NCI-H460 (cell line): ENCODE data around the gene FBXL12. TPM values are rescaled to one million over a fixed set of nuclear protein-coding genes. Genes with fewer than 3 reads are reported as not detected.
"Not testable (repeated sequence)": the region's sequence is repeated elsewhere in the genome, so short reads cannot be mapped to it uniquely, and the experiment has no call there.

Experiments used
- DNase-seq: peaks from one replicate; pipeline ENCODE4 v3.0.0-alpha.2; 2016; ENCODE audit warnings: low read depth; ENCODE audit errors: extremely low read depth
- total RNA-seq: library from RNA; depleted of rRNA; stranded (reverse); fragments of >200 nt; shearing (Covaris generic); gene quantifications from 2 replicates; pipeline ENCODE4 v1.2.3, GENCODE V29; 2014

FBXL12 gene
- total RNA-seq, 1 experiment from 2014 or later, result 13.9 TPM

- DNase-seq, result no peak
Measured at GRCh38 chr19:9839415-9839814, 20.5 kb upstream of the FBXL12 start.

DNA sequence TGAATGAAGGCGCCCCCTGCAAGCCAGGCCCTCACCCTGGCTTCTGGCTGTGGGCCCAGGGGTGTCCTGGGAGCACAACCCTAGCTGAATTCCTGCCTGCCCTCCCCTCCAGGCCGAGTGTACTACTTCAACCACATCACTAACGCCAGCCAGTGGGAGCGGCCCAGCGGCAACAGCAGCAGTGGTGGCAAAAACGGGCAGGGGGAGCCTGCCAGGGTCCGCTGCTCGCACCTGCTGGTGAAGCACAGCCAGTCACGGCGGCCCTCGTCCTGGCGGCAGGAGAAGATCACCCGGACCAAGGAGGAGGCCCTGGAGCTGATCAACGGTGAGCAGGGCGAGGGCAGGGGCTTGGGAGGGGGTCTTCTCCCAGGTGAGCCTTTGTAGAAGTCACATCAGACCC lies 19.4 kb upstream of the FBXL12 start:
- no peak for DNase-seq

DNA sequence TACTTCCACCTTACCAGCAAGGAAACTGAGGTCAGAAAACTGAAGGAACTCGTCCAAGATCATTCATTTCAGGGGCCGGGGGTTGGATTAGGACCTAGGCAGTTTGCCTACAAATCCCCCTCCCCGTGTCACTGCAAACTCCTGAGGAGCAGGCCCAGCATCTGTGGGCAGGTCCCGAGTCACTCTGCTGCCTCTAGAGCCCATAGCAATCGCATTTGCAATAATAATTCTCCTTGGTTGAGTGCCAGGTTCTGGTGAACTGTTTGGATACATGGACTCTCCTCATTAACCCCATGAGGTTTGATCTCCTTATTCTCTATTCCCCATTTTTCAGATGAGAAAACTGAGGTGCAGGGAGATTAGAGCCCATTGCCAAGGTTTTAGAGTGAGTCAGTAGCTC lies 17.1 kb upstream of the FBXL12 start:
- DNase-seq, result no peak

DNA sequence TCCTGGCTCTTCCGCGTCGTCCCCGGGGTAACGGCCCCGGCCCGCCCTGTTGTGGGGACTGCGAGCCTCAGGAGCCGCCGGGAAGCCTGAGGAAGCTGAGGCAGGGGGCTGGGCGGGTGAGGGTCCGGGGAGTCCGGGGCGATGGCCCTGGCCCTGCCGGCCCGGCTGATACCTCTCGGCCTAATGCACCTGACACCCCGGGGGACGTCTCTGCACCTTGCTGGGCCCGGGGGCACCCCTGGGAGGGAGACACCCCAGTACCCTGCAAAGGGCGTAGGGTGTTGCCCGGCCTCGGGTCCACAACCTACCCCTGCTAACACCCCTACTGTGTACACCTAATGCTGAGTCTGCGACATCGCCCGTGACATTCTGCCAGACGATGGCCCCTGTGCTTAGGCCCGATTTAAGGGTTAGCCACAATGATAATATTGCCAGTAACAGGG lies 16.6 kb upstream of the FBXL12 start:
- no peak for DNase-seq

DNA sequence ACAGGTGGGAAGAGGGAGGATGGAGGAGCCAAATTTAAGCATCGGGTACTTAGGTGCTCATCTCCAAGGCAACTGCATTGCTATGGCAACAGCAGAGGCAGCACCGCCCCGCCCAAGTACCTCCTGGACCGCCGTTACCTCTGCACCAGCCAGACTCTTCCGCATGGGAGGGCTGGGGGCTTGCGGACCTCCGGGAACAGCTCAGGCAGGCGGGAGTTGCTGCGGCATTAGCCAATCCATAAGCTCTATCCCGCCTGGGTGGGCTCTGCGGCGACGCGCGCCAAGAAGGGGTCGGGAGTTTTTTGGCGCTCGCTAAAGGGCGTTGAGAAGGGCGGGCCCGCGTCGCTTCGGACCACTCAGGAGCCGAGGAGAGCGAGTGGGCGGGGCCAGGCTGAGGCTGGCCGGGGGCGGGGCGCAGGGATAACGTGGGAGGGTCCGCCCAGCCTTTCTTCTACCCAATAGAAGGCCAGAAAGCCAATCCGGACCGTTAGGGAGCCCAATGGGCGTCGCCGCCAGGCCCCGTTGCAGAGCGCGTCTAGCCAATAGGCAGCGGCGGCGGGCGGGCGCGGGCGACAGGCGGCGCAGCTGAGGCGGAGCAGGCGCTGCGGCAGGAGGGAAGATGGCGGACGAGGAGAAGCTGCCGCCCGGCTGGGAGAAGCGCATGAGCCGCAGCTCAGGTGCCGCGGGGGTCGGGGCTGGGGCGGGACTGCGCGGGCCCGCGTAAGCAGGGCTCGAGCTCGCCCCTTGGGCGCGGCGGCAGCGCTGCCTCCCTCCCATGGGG lies 16.0 kb upstream of the FBXL12 start, which contains the start of gene PIN1:
Gene PIN1, plus strand, starts transcription at position 593 of the 781 bp plus-strand sequence. Its CDS starts 27 bp downstream, at position 620.
- DNase-seq, result peak; percentile 95

DNA sequence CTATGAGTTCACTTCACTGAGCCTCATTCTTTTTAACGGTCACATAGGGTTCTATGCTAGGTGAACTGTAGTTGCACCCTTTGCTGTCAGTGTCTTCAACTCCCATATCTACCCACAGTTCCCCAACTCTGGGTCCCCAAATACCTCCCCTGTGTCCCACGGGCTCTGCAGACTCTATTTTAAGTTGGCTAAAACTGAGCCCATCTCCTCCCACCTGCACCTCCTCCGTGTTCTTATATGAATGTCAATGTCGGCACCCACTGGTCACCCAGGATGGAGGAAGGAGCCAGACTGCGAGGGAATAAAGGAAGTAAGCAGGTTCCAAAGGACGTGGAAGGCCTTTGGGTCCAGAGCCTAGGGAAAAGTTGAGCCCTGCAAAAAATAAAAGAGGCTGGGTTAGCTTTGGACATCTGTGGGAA lies 15.4 kb upstream of the FBXL12 start:
- DNase-seq, result no peak

- DNase-seq, result no peak
Measured at GRCh38 chr19:9828551-9829063, 9.7 kb upstream of the FBXL12 start.

DNA sequence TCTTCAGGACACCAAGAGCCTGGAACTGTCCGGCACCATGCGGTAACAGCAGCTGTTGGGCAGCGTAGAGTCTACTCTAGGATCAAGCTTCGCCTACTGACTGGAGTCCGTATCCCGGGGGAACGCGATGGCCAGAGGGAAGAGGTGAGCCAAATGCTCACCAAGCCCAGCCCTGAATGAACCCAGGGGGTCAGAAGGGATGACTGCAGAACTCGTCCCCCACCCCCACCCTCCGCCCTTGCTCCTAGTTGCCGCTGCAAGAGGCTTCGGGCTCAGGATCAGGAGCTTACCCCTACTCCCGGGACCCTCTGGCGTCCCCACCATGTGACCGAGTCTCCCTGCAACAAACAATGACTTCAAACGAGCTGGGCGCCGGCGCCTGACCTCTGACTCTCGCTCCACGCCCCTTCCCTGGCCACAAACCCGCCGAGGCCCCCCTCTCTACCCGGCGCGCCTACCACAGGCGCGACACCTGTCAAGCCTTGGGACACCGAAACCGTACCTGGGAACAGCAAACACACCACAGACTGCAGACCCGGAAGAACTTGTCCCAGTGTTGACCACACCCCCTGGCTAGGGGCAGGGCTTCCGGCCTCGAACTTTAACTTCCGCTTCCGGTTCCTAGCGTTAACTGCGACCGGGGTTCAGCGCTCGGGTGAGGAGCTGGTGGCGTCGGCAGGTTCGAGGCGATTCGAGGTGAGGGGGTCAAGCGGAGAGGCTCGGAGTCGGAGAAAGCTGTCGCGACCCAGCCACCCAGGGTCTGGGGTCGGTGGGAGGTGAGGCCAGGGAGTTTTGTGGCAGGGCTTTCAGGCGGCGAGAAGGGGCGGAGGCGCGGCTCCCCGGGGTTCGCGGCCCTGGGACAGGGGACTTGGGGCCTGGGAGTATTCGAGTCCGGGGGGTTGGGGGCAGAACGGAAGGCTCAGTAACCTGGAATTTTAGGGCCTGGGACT lies 8.7 kb upstream of the FBXL12 start, which contains the start of gene UBL5:
Gene UBL5, plus strand, starts transcription at position 630 of the 950 bp plus-strand sequence. CDS start 420 bp downstream, outside the sequence.
- peak; percentile 78 for DNase-seq

DNA sequence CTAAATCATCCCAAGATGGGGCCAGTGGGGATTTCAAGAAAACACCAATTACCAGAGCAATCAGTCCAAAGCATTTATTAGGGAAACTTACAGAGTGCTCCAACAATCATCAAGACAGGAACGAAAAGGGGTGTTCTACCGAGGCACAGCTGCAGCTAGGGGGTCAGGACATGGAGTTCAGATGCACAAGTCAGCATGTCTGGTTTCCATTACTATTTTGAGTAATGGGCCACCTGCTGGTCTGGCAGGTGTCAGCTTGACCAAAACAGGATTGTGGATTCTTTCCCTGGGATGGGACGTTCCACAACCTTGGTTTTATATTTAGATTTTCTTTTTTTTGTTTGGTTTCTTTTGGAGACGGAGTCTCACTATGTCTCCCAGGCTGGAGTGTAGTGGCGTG lies 4.9 kb upstream of the FBXL12 start:
- no peak for DNase-seq

DNA sequence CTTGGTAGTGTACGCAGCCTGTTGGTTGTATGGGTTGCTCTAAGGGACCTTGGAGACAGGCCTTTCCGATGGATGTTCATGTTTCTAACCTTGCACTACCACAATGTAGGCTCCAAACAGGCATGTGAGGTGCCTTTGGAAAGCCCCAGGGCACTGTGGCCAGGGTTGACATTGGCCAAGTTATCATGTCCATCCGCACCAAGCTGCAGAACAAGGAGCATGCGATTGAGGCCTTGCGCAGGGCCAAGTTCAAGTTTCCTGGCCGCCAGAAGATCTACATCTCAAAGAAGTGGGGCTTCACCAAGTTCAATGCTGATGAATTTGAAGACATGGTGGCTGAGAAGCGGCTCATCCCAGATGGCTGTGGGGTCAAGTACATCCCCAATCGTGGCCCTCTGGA lies 1.2 kb upstream of the FBXL12 start:
- not testable (repeated sequence) for DNase-seq

DNA sequence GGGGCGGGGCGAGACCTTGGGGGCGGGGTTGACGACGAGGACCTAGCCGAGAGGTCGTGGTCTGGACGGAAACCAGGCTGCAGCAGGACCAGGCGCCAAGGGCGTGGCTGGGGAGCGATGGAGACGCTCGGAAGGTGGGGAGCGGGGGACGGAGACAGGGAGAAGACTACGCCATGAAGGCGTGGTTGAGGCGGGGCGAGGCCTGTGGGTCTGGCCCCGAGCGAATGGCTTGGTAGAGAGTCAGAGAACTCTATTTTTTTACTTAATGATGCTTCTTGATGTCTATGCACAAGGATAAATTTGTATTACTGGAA lies 674 bp upstream of the FBXL12 start:
- DNase-seq, result no peak

GRCh38 chr19:9818175-9818733 lies 625 bp downstream of the FBXL12 start:
- no peak for DNase-seq

- no peak for DNase-seq
Measured at GRCh38 chr19:9811139-9811538, 7.7 kb downstream of the FBXL12 start.

DNA sequence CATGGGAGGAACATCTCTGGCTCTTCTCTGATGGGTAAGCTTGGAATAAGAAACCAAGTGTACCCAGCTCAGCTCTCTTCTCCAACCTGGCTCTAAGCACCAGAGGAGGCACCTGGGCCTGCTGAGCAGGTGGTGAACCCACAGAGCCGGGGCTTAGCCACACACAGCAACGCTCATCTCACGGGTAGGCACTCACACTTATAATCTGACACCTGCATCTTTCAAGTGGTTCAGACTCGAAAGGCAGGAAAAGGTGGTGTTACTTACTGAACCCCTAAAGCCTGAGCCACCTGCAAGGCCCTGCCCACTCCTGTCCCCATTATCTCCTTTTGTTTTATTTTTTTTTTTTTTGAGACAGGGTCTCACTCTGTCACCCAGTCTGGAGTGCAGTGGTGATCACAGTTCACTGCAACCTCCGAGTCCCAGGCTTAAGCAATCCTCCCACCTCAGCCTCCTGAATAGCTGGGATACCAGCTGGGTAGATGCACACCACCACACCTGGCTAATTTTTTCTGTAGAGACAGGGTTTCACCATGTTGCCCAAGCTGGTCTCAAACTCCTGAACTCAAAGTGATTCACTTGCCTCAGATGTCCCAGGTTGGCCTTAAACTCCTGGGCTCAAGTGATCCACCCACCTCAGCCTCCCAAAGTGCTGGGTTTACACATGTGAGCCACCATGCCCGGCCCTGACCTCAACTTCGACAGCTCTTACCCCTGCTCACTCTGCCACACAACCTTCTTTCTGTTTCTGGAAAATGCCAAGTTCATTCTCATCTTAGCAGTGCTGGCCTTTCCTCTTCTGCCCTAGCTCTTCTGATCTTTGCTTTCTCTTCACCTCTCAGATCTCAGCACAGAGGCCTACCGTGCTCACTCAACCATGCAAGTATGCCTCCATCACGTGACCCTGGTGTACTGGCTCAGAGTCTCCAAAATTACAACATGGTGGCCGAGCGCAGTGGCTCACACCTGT lies 9.7 kb downstream of the FBXL12 start:
- no peak for DNase-seq

DNA sequence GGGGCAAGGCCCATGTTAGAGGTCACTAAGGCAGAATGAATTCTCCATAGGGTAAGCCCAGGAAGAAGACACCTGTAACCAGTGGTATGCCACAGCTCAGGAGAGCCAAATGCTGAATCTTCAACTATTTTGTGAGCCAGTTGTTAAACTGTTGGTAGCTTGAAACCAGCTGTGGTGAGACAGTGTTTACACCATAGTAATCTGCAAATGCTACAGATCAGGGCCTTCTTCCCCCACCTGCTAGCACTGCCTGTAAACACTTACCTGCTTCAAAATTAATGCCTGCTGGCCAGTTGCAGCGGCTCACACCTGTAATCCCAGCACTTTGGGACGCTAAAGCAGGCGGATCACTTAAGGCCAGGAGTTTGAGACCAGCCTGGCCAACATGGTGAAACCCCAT lies 12.1 kb downstream of the FBXL12 start:
- no peak for DNase-seq

DNA sequence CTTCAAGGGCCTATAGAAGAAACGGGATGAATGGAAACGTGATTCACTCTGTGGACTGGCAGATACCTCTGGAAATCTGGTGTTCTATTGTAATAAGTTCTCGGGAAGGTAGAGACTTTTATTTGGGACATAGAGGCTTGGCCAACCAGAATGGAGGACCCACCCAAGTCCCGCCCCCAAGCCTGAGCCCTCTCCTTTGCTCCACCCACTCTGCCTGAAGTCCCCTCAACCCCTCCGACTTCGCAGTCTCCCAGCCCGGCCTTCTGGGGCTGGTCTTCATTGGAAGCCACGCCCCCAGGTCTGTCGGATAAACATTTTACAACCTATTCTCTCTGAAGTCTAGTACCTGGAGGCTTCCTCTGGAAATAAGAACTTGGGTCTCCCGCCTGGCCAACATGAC lies 16.9 kb downstream of the FBXL12 start:
- DNase-seq, result no peak

- no peak for DNase-seq
Measured at GRCh38 chr19:9799162-9799561, 19.7 kb downstream of the FBXL12 start.

- no peak for DNase-seq
Measured at GRCh38 chr19:9797871-9798270, 21.0 kb downstream of the FBXL12 start.

DNA sequence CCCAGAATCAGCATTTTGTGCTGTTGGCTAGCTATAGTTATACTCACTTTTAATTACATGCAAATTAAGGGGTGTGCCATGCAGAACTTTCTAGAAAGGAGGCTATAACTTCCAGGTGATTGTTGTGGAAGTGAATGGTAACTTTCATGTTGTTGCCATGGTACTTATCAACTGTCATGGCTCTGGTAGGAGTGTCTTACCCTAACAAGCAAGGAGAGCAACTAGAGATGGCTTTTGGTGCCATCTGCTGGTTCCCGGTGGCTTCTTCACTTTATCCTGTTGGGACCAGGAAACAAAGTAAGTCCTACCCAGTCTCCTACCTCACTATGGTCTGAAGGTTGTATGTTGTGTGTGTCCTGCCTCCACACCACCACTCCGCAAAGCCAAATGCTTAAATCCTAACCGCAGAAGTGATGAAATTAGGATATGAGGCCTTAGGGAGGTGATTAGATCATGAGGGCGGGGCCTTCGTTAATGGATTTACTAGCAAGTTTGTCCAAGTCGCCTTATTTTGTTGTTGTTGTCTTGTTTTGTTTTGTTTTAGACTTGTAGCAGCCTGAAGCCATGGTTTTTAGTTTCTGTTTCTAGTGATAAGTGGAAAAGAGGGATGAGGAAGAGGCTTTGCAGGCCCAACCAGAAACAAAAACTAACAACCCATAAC lies 22.6 kb downstream of the FBXL12 start:
- DNase-seq, result peak; percentile 82
